GM21528 (cell line): Measurements from ENCODE around the gene REN.

Source experiments
- ATAC-seq: cut with Tn5 transposase; IDR thresholded peaks from one replicate; pipeline ENCODE4 v1.9.1; 2021; ENCODE audit warnings: mild to moderate bottlenecking, moderate library complexity; ENCODE audit not compliant: unreplicated experiment, low FRiP score

Gene REN

GRCh38 chr1:204166219-204166618 lies at the start of gene REN:
Gene REN (minus strand): TSS chr1:204166337. CDS start chr1:204166293, 44 bp downstream.
- no peak for ATAC-seq

- ATAC-seq = no peak
These were observed 47.8 kb upstream of the REN start, which contains the start of gene GOLT1A for GRCh38 chr1:204213668-204214662. Gene GOLT1A (minus strand): TSS chr1:204213988. CDS start chr1:204213906, 82 bp downstream.

GRCh38 chr1:204212715-204213114 lies 46.6 kb upstream of the REN start:
- ATAC-seq = no peak

- no peak for ATAC-seq
These were observed 44.9 kb upstream of the REN start for GRCh38 chr1:204211046-204211445.

- no peak for ATAC-seq
These were observed 41.0 kb upstream of the REN start for GRCh38 chr1:204207136-204207616.

GRCh38 chr1:204206121-204206520 lies 40.0 kb upstream of the REN start:
- ATAC-seq = no peak

- no peak for ATAC-seq
These were observed 39.3 kb upstream of the REN start for GRCh38 chr1:204205486-204205885.

GRCh38 chr1:204204944-204205343 lies 38.8 kb upstream of the REN start:
- ATAC-seq = no peak

GRCh38 chr1:204203206-204203767 lies 37.1 kb upstream of the REN start:
- ATAC-seq = no peak

GRCh38 chr1:204202481-204202880 lies 36.3 kb upstream of the REN start:
- ATAC-seq = no peak

- no peak for ATAC-seq
These were observed 35.4 kb upstream of the REN start for GRCh38 chr1:204201348-204202040.

GRCh38 chr1:204199579-204199978 lies 33.4 kb upstream of the REN start:
- ATAC-seq = no peak

GRCh38 chr1:204198348-204199340 lies 32.5 kb upstream of the REN start:
- no peak for ATAC-seq

- ATAC-seq = no peak
These were observed 30.9 kb upstream of the REN start for GRCh38 chr1:204197068-204197467.

GRCh38 chr1:204196068-204196795 lies 30.1 kb upstream of the REN start, which contains the start of gene KISS1:
Gene KISS1 (minus strand): TSS chr1:204196491. CDS start chr1:204192876, 3,615 bp downstream.
- no peak for ATAC-seq

- no peak for ATAC-seq
These were observed 28.6 kb upstream of the REN start for GRCh38 chr1:204194771-204195170.

GRCh38 chr1:204194080-204194479 lies 27.9 kb upstream of the REN start:
- ATAC-seq = no peak

- no peak for ATAC-seq
These were observed 26.6 kb upstream of the REN start for GRCh38 chr1:204192589-204193352.
